GM23338 (cell line): Measurements from ENCODE around the gene GNG7. TPM values are rescaled to one million over a fixed set of nuclear protein-coding genes. Genes with fewer than 3 reads are reported as not detected.

Experiments used
- ATAC-seq: fragments of 200-7000 bp; cut with Tn5 transposase; 3 replicates; pipeline ENCODE4 v1.9.1; 2020
- DNase-seq: peaks from one replicate; pipeline ENCODE4 v3.0.0-alpha.2; 2015; ENCODE audit warnings: low spot score
- H2AFZ ChIP-seq: fragments of 200-600 bp; sonication (generic); 2 replicates; pipeline ENCODE4 v1.8.0; 2016; ENCODE audit warnings: antibody characterized with exemption, mild to moderate bottlenecking, moderate library complexity
- H3F3A ChIP-seq: fragments of 200-600 bp; sonication (generic); replicated peaks from 2 replicates; pipeline ENCODE4 v1.8.0; 2017; ENCODE audit warnings: antibody characterized with exemption, mixed run types, low read depth
- H3K27ac ChIP-seq: fragments of 200-600 bp; sonication (generic); 2 replicates; pipeline ENCODE4 v1.6.1; 2016; ENCODE audit warnings: low read depth
- H3K27me3 ChIP-seq: fragments of 200-600 bp; sonication (generic); 2 replicates; pipeline ENCODE4 v1.8.0; 2016; ENCODE audit warnings: mild to moderate bottlenecking, mixed run types, moderate library complexity; ENCODE audit not compliant: insufficient read depth
- H3K36me3 ChIP-seq: fragments of 200-600 bp; sonication (generic); 2 replicates; pipeline ENCODE4 v1.8.0; 2016; ENCODE audit warnings: mild to moderate bottlenecking; ENCODE audit not compliant: insufficient read depth
- H3K4me1 ChIP-seq: fragments of 200-600 bp; sonication (generic); 2 replicates; pipeline ENCODE4 v1.8.0; 2016; ENCODE audit warnings: mild to moderate bottlenecking, moderate library complexity; ENCODE audit not compliant: insufficient read depth
- H3K4me2 ChIP-seq: fragments of 200-600 bp; sonication (generic); 2 replicates; pipeline ENCODE4 v1.7.1; 2017; ENCODE audit warnings: mixed run types
- H3K4me3 ChIP-seq: fragments of 200-600 bp; sonication (generic); 2 replicates; pipeline ENCODE4 v1.6.1; 2016; ENCODE audit warnings: mixed run types
- H3K79me2 ChIP-seq: fragments of 200-600 bp; sonication (generic); replicated peaks from 2 replicates; pipeline ENCODE4 v1.8.0; 2017; ENCODE audit warnings: mild to moderate bottlenecking; ENCODE audit not compliant: insufficient read depth
- H3K9me2 ChIP-seq: fragments of 200-600 bp; sonication (generic); 2 replicates; pipeline ENCODE4 v1.8.0; 2017; ENCODE audit not compliant: insufficient read depth
- H4K20me1 ChIP-seq: fragments of 200-600 bp; sonication (generic); replicated peaks from 2 replicates; pipeline ENCODE4 v1.8.0; 2017; ENCODE audit warnings: mild to moderate bottlenecking; ENCODE audit not compliant: insufficient read depth
- H3K27ac Mint-ChIP-seq: 2 replicates; pipeline ENCODE4 v1.8.0; 2020; ENCODE audit warnings: inconsistent platforms, mild to moderate bottlenecking, moderate library complexity, mixed read lengths
- H3K27me3 Mint-ChIP-seq: 3 replicates; pipeline ENCODE4 v1.8.0; 2022; ENCODE audit warnings: low read depth, mild to moderate bottlenecking, moderate library complexity, mixed read lengths, inconsistent platforms; ENCODE audit not compliant: insufficient read depth, poor library complexity
- H3K36me3 Mint-ChIP-seq: 3 replicates; pipeline ENCODE4 v1.8.0; 2021; ENCODE audit warnings: low read depth, mild to moderate bottlenecking, inconsistent platforms, moderate library complexity, mixed read lengths
- H3K4me1 Mint-ChIP-seq: 3 replicates; pipeline ENCODE4 v1.8.0; 2020; ENCODE audit warnings: mild to moderate bottlenecking, inconsistent platforms, mixed read lengths
- H3K4me3 Mint-ChIP-seq: 3 replicates; pipeline ENCODE4 v1.8.0; 2021; ENCODE audit warnings: moderate library complexity, mild to moderate bottlenecking, inconsistent platforms, mixed read lengths
- H3K9me3 Mint-ChIP-seq: 3 replicates; pipeline ENCODE4 v1.8.0; 2020; ENCODE audit warnings: moderate library complexity, mild to moderate bottlenecking, inconsistent platforms, mixed read lengths
- CREB1 ChIP-seq: fragments of 250-450 bp; sonication (Bioruptor Pico); IDR thresholded peaks from 2 replicates; pipeline ENCODE4 v1.5.0; 2020; ENCODE audit warnings: low read depth, mild to moderate bottlenecking, moderate library complexity
- EZH2 ChIP-seq: fragments of 200-600 bp; sonication (generic); IDR thresholded peaks from one replicate; pipeline ENCODE4 v1.8.0; 2017; ENCODE audit warnings: antibody characterized with exemption, mild to moderate bottlenecking, low read depth; ENCODE audit not compliant: unreplicated experiment
- EZH2phosphoT487 ChIP-seq: fragments of 200-600 bp; sonication (generic); IDR thresholded peaks from one replicate; pipeline ENCODE4 v1.8.1; 2018; ENCODE audit warnings: antibody characterized with exemption; ENCODE audit not compliant: unreplicated experiment
- JUNB ChIP-seq: IDR thresholded peaks from one replicate; pipeline ENCODE4 v1.6.1; 2016; ENCODE audit warnings: antibody characterized with exemption; ENCODE audit not compliant: unreplicated experiment
- NANOG ChIP-seq: IDR thresholded peaks from 2 replicates; pipeline ENCODE4 v1.6.1; 2016; ENCODE audit warnings: antibody characterized with exemption, borderline replicate concordance
- POLR2AphosphoS5 ChIP-seq: IDR thresholded peaks from 2 replicates; pipeline ENCODE4 v1.6.1; 2016; ENCODE audit warnings: antibody characterized with exemption, low read depth
- STAT1 ChIP-seq: IDR thresholded peaks from one replicate; pipeline ENCODE4 v1.6.1; 2016; ENCODE audit warnings: antibody characterized with exemption; ENCODE audit not compliant: unreplicated experiment
- ZNF114 ChIP-seq: fragments of 250-450 bp; sonication (Bioruptor Pico); IDR thresholded peaks from 2 replicates; pipeline ENCODE4 v1.5.0; 2020; ENCODE audit warnings: mild to moderate bottlenecking, moderate library complexity
- ZNF331 ChIP-seq: fragments of 250-450 bp; sonication (Bioruptor Pico); IDR thresholded peaks from 2 replicates; pipeline ENCODE4 v1.5.0; 2020; ENCODE audit warnings: low read depth, mild to moderate bottlenecking, moderate library complexity
- polyA plus RNA-seq: library from polyadenylated mRNA; unstranded; fragments of >200 nt; fragmentation: Nextera tagmentation; extraction: Ambion mirVana; gene quantifications from 2 replicates; pipeline ENCODE4 v1.2.1, GENCODE V29; 2016
- total RNA-seq: library from RNA; depleted of rRNA; stranded (reverse); fragments of >200 nt; shearing (Covaris generic); gene quantifications from 2 replicates; pipeline ENCODE4 v1.2.3, GENCODE V29; 2014
- TF ChIP-seq, protein P1 (sequence below), 2 experiments: fragments of 200-600 bp in 1 of 2; sonication (generic) in 1 of 2; conservative IDR thresholded peaks; 2 replicates each; pipeline versions ENCODE4 v1.5.1 to v1.6.1; 2016 to 2017; ENCODE audit warnings: antibody characterized with exemption in 2 of 2, low read depth in 2 of 2, mild to moderate bottlenecking in 2 of 2, moderate library complexity in 1 of 2
- TF ChIP-seq, protein P2 (sequence below): fragments of 250-450 bp; sonication (Bioruptor Pico); IDR thresholded peaks from 2 replicates; pipeline ENCODE4 v1.5.0; 2020; ENCODE audit warnings: mild to moderate bottlenecking, moderate library complexity
- TF ChIP-seq, protein P3 (sequence below): IDR thresholded peaks from 2 replicates; pipeline ENCODE4 v1.6.1; 2016; ENCODE audit warnings: antibody characterized with exemption
- TF ChIP-seq, protein P4 (sequence below): IDR thresholded peaks from one replicate; pipeline ENCODE4 v1.6.1; 2018; ENCODE audit warnings: antibody characterized with exemption; ENCODE audit not compliant: unreplicated experiment

The GNG7 gene
- total and polyA plus RNA-seq, 2 experiments from 2014 or later = 5.1 to 5.4 TPM

DNA sequence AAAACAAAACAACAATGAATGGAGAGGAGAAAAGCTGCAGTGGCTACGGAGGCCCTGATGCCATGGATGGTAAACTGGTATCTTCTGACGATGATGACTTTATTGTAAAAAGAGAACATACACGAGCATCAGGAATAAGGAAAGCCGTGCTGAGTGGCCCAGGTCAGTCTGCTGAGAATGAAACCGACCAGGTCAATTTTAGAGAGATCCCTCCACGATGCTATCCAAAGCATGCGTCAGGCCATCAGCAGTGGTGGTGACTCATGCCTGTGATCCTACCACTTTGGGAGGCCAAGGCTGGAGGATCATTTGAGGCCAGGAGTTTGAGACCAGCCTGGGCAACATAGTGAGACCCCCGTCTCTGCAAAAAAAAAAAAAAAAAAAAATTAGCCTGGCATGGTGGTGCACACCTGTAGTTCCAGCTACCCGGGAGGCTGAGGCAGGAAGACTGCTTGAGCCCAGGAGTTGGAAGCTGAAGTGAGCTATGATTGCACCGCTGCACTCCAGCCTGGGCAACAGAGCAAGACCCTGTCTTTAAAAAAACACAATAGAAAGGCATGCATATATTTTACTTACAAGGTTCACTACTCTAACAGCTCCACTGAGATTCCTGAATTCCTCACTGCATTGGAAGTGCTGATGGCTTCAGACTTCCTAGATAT lies 164.3 kb downstream of the GNG7 start:
- Mint-ChIP-seq H3K4me1 (peaks cover 11% of the 10 kb centered on the region), H3K27ac (no peak overlapping the region), H3K4me3 (no peak overlapping the region), H3K9me3 (peaks cover 11% of the 10 kb centered on the region; the same call in 2 of the 3 replicates), H3K27me3 (peaks cover 21% of the 10 kb centered on the region), H3K36me3 (no peaks in the 10 kb centered on the region; the same call in 1 of the 3 replicates)
- no peaks in the 10 kb centered on the region for H4K20me1 ChIP-seq
- no peaks in the 10 kb centered on the region for H3K9me2 ChIP-seq
- H3K4me3 ChIP-seq = no peak overlapping the region
- no peaks in the 10 kb centered on the region for H3K79me2 ChIP-seq
- peaks cover 21% of the 10 kb centered on the region for H3F3A ChIP-seq
- no peak for TF ChIP-seq ZNF331
- TF ChIP-seq CREB1 = no peak
- no peak for TF ChIP-seq NANOG
- TF ChIP-seq, protein P1, sequence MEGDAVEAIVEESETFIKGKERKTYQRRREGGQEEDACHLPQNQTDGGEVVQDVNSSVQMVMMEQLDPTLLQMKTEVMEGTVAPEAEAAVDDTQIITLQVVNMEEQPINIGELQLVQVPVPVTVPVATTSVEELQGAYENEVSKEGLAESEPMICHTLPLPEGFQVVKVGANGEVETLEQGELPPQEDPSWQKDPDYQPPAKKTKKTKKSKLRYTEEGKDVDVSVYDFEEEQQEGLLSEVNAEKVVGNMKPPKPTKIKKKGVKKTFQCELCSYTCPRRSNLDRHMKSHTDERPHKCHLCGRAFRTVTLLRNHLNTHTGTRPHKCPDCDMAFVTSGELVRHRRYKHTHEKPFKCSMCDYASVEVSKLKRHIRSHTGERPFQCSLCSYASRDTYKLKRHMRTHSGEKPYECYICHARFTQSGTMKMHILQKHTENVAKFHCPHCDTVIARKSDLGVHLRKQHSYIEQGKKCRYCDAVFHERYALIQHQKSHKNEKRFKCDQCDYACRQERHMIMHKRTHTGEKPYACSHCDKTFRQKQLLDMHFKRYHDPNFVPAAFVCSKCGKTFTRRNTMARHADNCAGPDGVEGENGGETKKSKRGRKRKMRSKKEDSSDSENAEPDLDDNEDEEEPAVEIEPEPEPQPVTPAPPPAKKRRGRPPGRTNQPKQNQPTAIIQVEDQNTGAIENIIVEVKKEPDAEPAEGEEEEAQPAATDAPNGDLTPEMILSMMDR (conservative IDR thresholded peaks at IDR 0.05; ENCODE audit: low read depth in 2 of 2) = no peak
- TF ChIP-seq JUNB = no peak
- no peak for TF ChIP-seq ZNF114
- no peak for TF ChIP-seq EZH2
- TF ChIP-seq, protein P2, sequence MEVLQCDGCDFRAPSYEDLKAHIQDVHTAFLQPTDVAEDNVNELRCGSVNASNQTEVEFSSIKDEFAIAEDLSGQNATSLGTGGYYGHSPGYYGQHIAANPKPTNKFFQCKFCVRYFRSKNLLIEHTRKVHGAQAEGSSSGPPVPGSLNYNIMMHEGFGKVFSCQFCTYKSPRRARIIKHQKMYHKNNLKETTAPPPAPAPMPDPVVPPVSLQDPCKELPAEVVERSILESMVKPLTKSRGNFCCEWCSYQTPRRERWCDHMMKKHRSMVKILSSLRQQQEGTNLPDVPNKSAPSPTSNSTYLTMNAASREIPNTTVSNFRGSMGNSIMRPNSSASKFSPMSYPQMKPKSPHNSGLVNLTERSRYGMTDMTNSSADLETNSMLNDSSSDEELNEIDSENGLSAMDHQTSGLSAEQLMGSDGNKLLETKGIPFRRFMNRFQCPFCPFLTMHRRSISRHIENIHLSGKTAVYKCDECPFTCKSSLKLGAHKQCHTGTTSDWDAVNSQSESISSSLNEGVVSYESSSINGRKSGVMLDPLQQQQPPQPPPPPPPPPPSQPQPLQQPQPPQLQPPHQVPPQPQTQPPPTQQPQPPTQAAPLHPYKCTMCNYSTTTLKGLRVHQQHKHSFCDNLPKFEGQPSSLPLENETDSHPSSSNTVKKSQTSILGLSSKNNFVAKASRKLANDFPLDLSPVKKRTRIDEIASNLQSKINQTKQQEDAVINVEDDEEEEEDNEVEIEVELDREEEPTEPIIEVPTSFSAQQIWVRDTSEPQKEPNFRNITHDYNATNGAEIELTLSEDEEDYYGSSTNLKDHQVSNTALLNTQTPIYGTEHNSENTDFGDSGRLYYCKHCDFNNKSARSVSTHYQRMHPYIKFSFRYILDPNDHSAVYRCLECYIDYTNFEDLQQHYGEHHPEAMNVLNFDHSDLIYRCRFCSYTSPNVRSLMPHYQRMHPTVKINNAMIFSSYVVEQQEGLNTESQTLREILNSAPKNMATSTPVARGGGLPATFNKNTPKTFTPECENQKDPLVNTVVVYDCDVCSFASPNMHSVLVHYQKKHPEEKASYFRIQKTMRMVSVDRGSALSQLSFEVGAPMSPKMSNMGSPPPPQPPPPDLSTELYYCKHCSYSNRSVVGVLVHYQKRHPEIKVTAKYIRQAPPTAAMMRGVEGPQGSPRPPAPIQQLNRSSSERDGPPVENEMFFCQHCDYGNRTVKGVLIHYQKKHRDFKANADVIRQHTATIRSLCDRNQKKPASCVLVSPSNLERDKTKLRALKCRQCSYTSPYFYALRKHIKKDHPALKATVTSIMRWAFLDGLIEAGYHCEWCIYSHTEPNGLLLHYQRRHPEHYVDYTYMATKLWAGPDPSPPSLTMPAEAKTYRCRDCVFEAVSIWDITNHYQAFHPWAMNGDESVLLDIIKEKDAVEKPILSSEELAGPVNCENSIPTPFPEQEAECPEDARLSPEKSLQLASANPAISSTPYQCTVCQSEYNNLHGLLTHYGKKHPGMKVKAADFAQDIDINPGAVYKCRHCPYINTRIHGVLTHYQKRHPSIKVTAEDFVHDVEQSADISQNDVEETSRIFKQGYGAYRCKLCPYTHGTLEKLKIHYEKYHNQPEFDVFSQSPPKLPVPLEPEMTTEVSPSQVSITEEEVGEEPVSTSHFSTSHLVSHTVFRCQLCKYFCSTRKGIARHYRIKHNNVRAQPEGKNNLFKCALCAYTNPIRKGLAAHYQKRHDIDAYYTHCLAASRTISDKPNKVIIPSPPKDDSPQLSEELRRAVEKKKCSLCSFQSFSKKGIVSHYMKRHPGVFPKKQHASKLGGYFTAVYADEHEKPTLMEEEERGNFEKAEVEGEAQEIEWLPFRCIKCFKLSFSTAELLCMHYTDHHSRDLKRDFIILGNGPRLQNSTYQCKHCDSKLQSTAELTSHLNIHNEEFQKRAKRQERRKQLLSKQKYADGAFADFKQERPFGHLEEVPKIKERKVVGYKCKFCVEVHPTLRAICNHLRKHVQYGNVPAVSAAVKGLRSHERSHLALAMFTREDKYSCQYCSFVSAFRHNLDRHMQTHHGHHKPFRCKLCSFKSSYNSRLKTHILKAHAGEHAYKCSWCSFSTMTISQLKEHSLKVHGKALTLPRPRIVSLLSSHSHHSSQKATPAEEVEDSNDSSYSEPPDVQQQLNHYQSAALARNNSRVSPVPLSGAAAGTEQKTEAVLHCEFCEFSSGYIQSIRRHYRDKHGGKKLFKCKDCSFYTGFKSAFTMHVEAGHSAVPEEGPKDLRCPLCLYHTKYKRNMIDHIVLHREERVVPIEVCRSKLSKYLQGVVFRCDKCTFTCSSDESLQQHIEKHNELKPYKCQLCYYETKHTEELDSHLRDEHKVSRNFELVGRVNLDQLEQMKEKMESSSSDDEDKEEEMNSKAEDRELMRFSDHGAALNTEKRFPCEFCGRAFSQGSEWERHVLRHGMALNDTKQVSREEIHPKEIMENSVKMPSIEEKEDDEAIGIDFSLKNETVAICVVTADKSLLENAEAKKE = no peak
- TF ChIP-seq, protein P3, sequence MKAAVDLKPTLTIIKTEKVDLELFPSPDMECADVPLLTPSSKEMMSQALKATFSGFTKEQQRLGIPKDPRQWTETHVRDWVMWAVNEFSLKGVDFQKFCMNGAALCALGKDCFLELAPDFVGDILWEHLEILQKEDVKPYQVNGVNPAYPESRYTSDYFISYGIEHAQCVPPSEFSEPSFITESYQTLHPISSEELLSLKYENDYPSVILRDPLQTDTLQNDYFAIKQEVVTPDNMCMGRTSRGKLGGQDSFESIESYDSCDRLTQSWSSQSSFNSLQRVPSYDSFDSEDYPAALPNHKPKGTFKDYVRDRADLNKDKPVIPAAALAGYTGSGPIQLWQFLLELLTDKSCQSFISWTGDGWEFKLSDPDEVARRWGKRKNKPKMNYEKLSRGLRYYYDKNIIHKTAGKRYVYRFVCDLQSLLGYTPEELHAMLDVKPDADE = no peak
- TF ChIP-seq EZH2phosphoT487 = no peak
- no peak for TF ChIP-seq STAT1
- no peak for TF ChIP-seq POLR2AphosphoS5
- TF ChIP-seq, protein P4, sequence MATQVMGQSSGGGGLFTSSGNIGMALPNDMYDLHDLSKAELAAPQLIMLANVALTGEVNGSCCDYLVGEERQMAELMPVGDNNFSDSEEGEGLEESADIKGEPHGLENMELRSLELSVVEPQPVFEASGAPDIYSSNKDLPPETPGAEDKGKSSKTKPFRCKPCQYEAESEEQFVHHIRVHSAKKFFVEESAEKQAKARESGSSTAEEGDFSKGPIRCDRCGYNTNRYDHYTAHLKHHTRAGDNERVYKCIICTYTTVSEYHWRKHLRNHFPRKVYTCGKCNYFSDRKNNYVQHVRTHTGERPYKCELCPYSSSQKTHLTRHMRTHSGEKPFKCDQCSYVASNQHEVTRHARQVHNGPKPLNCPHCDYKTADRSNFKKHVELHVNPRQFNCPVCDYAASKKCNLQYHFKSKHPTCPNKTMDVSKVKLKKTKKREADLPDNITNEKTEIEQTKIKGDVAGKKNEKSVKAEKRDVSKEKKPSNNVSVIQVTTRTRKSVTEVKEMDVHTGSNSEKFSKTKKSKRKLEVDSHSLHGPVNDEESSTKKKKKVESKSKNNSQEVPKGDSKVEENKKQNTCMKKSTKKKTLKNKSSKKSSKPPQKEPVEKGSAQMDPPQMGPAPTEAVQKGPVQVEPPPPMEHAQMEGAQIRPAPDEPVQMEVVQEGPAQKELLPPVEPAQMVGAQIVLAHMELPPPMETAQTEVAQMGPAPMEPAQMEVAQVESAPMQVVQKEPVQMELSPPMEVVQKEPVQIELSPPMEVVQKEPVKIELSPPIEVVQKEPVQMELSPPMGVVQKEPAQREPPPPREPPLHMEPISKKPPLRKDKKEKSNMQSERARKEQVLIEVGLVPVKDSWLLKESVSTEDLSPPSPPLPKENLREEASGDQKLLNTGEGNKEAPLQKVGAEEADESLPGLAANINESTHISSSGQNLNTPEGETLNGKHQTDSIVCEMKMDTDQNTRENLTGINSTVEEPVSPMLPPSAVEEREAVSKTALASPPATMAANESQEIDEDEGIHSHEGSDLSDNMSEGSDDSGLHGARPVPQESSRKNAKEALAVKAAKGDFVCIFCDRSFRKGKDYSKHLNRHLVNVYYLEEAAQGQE = no peak
- no peak overlapping the region for H2AFZ ChIP-seq
- H3K27me3 ChIP-seq = no peaks in the 10 kb centered on the region
- peaks cover 27% of the 10 kb centered on the region for H3K4me1 ChIP-seq
- H3K36me3 ChIP-seq = peaks cover 11% of the 10 kb centered on the region; the same call in 1 of the 2 replicates
- DNase-seq (no peak), ATAC-seq (no peak)
- no peak overlapping the region for H3K4me2 ChIP-seq
- no peak overlapping the region for H3K27ac ChIP-seq
